Skeletal muscle satellite cell (primary cell): ENCODE data around the gene NEURL1.
"Not testable (repeated sequence)": the region's sequence is repeated elsewhere in the genome, so short reads cannot be mapped to it uniquely, and the experiment has no call there.

Source experiments
- H3K27me3 ChIP-seq: 2 replicates; pipeline ENCODE4 v1.7.0; 2013; ENCODE audit warnings: low read length; ENCODE audit not compliant: control insufficient read depth, insufficient read depth
- H3K36me3 ChIP-seq: 2 replicates; pipeline ENCODE4 v1.7.0; 2013; ENCODE audit warnings: mild to moderate bottlenecking, control low read depth, low read length; ENCODE audit not compliant: insufficient read depth
- H3K4me1 ChIP-seq: 2 replicates; pipeline ENCODE4 v1.7.0; 2013; ENCODE audit warnings: low read length; ENCODE audit not compliant: control insufficient read depth, insufficient read depth
- H3K4me2 ChIP-seq: 2 replicates; pipeline ENCODE4 v1.7.0; 2013; ENCODE audit warnings: mild to moderate bottlenecking, low read length
- H3K4me3 ChIP-seq: 2 replicates; pipeline ENCODE4 v1.7.0; 2013; ENCODE audit warnings: low read length
- H3K9ac ChIP-seq: 2 replicates; pipeline ENCODE4 v1.7.0; 2013; ENCODE audit warnings: mild to moderate bottlenecking, low read depth, low read length, moderate library complexity
- H3K9me3 ChIP-seq: replicated peaks from 2 replicates; pipeline ENCODE4 v1.7.0; 2013; ENCODE audit warnings: mild to moderate bottlenecking, control low read depth, low read length

Gene NEURL1

DNA sequence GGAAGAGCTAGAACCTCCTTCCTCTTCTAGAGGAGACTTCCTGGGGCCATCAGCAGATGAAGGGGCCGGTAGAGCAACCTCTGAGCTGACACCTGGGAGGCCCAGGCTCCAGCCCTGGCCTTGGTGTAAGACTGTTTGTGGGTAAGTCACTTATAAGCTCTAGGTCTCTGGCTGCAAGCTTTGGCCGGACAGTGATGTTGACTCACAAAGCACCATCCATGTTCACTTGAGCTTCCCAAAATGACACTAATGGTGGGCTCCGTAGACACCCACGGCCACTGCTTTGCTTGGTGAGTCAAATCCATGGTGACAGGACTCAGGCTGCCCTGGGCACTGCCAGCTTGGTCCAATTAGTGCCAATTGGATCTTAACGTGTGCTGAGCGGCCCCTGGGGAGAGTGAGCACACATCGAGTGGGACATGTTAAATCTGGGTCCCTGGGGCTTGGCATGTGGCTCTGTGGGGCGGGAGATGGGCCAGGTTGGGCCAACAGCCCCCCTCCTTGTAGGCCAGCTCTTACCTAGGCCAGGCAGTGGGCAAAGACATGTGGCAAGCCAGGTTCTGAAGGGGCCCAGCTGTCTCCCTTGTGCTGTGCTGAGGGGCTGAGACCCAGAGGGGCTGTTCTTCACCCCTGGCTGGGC is 16.7 kb downstream of the NEURL1 start:
- no peak overlapping the region for H3K4me2 ChIP-seq
- H3K9ac ChIP-seq, result no peak overlapping the region
- peaks cover 83% of the 10 kb centered on the region for H3K27me3 ChIP-seq
- no peaks in the 10 kb centered on the region for H3K9me3 ChIP-seq
- H3K4me3 ChIP-seq, result no peak overlapping the region
- no peaks in the 10 kb centered on the region for H3K4me1 ChIP-seq
- H3K36me3 ChIP-seq, result no peaks in the 10 kb centered on the region

DNA sequence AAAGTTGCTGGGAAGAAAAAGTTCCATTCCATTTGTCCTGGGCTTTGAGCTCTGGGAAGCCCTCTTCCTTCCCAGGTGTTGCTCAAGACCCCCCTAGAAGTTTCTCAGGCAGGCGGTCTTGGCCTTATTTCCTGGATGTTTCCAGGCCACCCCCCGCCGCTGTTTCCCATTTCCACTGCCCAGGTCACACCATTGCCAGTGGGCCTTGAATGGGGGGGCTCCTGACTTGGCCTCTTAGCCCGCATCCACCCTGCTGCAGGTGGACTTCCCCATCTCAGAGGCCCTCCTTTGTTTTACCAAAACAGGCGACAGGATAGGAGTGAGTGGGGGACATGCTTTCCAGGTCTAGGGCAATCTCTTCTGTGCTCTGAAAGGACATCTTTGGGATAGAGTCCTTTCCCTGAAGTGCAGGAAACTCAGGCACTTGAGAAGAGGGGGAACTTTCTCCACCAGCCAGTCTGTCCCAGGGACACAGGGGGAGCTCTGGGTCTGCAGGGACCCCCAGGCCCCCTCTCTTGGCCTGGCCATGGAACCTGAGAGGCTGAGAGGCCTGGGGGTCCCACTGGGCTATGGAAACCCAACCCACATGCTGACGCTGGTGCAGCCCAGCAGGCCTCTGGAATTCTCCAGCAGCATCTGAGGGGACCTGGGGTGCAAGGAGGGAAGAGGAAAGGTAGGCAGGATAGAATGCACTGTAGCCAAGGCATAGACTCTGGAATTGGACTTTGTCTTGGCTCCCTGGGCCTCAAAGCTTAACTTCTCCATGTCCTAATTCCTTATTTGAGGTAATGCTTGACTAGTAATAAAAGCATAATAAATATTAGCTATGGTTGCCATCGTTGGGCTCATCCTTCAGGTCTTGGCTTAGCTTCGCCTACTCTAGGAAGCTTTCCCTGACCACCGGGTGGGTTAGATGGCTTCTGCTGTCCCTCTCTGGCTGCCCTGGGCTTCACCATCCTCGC is 17.6 kb downstream of the NEURL1 start:
- Histone ChIP-seq H3K4me3 (no peak overlapping the region), H3K4me2 (no peak overlapping the region), H3K9me3 (no peaks in the 10 kb centered on the region), H3K36me3 (no peaks in the 10 kb centered on the region), H3K4me1 (no peaks in the 10 kb centered on the region), H3K27me3 (peaks cover 79% of the 10 kb centered on the region), H3K9ac (no peak overlapping the region)

DNA sequence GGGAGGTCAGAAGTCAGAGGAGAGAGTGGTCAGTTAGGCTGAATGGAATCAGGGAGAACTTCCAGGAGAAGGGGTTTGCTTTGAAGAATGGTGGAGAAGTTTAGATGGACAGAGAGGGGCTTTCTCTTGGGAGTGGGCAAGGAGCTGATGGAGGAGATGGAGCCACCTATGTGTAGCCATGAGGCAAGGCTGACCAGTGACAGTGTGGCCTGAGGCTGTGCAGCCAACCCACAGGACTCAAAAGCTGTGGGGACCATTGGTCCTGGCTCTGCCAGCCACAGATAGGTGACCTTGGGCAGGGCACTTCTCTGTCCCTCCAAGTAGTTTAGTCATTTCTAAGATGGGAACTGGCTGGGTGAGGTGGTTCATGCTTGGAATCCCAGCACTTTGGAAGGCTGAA is 18.7 kb downstream of the NEURL1 start:
- H3K4me3 ChIP-seq, result no peak overlapping the region
- H3K36me3 ChIP-seq, result no peaks in the 10 kb centered on the region
- no peak overlapping the region for H3K9ac ChIP-seq
- no peaks in the 10 kb centered on the region for H3K4me1 ChIP-seq
- peaks cover 73% of the 10 kb centered on the region for H3K27me3 ChIP-seq
- no peak overlapping the region for H3K4me2 ChIP-seq
- no peaks in the 10 kb centered on the region for H3K9me3 ChIP-seq

DNA sequence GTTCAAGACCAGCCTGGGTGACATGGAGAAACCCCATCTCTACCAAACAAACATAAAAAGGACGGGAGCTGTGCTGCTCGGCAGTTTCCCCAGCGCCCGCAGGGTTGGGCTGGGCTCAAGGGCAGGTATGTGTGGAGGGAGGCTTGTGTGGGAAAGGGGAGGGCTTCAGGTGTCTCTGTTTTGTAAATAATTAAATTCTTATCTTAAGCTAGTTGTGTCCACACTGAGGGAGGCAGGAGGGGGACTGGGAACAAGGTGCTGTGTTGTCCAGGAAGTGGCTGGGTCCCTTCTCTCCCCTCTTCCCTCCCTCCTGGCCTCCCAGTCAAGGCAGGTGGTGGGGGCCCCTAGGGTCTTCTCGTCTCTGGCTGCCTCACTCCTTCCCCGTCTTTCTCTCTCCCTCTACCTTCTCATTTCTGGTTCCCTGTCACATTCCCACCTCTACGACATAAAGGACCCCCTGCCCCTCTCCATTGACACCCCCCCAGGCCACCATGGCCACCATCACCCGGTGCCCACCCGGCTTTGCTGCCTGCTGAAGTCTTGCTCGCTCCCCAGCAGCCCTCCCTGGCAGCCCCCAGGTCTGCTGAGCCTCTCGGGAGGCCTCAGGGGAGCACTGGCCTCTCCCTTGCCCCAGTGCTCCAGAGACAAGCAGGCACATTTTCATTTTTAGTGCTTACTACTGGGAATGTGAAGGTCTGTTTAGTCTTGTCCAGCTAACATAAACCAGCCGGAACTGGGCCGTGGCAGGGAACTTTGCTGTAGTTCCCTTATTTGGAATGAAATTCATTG is 19.3 kb downstream of the NEURL1 start:
- Histone ChIP-seq H3K9me3 (no peaks in the 10 kb centered on the region), H3K4me1 (no peaks in the 10 kb centered on the region), H3K4me3 (no peak overlapping the region), H3K4me2 (no peak overlapping the region), H3K27me3 (peaks cover 69% of the 10 kb centered on the region), H3K36me3 (no peaks in the 10 kb centered on the region), H3K9ac (no peak overlapping the region)

DNA sequence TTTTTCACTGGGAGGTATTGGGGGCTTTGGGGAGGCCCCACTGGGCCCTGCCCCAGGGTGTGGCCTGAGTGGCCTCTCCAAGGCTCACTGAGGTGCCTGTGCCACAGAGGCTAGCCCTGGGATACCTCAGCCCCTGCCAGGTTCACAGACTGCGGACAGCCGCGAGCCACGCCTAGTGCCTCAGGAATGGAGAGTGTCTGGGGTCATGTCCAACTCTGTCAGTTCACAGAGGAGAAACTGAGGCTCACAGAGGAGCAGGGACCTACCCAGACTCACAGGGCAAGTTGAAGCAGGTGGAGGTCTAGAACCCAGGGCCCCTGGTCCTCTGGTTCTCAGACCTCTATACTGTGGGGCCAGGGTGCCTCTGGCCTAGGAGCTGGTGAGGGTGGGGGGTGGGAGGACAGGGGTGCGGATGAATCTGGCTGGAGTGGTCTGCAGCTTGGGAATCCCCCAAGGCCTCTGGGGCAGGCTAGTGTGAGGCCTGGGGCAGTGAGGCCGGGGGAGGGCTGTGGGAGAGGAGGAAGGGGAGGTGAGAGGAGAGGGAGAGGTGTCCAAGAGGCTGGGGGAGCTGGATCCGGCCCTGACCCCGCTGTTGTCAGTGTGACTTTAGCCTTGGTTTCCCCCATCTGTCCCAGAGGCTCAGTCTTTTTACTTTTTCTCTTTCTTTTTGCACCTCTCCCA is 20.0 kb downstream of the NEURL1 start:
- H3K9ac ChIP-seq, result no peak overlapping the region
- no peaks in the 10 kb centered on the region for H3K4me1 ChIP-seq
- no peaks in the 10 kb centered on the region for H3K36me3 ChIP-seq
- no peak overlapping the region for H3K4me3 ChIP-seq
- H3K27me3 ChIP-seq, result peaks cover 69% of the 10 kb centered on the region
- no peaks in the 10 kb centered on the region for H3K9me3 ChIP-seq
- H3K4me2 ChIP-seq, result no peak overlapping the region

DNA sequence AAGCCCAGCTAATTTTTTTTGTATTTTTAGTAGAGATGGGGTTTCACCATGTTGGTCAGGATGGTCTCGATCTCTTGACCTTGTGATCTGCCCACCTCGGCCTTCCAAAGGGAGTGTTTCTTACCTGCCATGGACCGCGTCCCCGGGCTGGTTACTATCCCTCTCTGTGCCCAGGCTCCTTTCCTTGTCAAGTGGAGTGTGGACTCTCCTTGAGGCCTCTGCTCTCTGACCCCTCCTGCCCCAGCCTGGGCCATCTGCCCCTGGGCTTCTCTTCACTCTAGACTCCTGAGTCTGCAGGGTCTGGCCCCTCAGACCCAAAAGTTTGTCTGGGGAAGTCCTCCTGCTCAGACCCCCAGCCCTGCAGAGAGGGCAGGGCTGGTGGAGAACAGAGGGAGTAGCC is 20.7 kb downstream of the NEURL1 start:
- no peaks in the 10 kb centered on the region for H3K36me3 ChIP-seq
- no peaks in the 10 kb centered on the region for H3K4me1 ChIP-seq
- no peak overlapping the region for H3K4me2 ChIP-seq
- no peak overlapping the region for H3K9ac ChIP-seq
- no peaks in the 10 kb centered on the region for H3K9me3 ChIP-seq
- no peak overlapping the region for H3K4me3 ChIP-seq
- H3K27me3 ChIP-seq, result peaks cover 68% of the 10 kb centered on the region

DNA sequence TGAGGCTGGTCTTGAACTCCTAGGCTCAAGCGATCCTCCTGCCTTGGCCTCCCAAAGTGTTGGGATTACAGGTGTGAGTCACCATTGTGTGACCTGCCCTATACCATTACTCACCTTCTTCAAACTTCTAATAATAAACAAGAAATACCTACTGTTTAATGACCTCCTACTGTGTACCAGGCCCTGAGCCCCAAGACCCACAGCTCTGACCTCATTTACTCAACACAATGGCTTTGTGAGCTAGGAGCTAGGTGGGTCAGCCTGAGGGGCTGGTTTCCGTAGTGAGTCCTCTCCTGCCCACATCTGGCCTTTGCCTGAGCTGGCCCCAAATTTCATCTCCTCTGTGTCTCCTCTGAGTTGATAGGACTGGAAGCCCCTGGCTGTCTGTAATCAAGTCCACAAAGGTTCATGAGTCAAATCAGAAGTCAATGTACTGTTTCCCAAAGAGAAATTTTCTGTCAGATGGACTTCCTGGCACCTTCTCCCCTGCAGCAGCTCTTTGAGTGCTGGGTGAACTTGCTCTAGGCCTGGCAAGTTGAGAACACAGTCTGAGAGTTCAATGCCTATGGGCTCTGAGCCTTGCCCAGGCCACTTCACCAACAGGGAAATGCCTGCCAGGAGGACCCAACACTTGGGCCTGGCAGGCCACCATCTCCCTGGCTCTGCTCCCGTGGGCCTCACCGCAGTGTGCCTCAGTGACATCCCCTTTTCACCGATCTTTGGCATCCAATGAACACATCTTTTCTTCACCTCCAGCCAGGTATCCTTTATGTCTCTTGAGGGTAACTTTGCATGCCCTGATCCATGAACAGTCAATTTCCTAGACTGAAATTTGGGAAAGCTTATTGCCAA is 24.0 kb downstream of the NEURL1 start:
- no peak overlapping the region for H3K4me2 ChIP-seq
- no peak overlapping the region for H3K4me3 ChIP-seq
- peaks cover 45% of the 10 kb centered on the region for H3K27me3 ChIP-seq
- no peaks in the 10 kb centered on the region for H3K9me3 ChIP-seq
- no peak overlapping the region for H3K9ac ChIP-seq
- H3K36me3 ChIP-seq, result no peaks in the 10 kb centered on the region
- no peaks in the 10 kb centered on the region for H3K4me1 ChIP-seq

DNA sequence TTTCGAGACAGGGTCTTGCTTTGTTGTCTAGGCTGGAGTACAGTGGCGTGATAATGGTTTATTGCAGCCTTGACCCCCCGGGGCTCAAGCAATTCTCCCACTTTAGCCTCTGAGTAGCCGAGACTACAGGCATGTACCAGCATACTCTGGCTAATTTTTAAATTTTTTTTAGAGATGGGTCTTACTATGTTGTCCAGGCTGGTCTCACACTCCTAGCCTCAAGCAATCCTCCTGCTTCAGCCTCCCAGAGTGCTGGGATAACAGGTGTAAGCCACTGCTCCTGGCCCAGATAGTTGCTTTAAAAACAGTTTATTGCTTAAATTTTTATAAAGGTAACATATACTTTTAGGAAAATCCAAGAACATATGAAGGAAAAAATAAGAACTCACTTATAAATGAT is 26.3 kb downstream of the NEURL1 start:
- no peaks in the 10 kb centered on the region for H3K36me3 ChIP-seq
- no peak overlapping the region for H3K9ac ChIP-seq
- no peak overlapping the region for H3K4me3 ChIP-seq
- H3K9me3 ChIP-seq, result no peaks in the 10 kb centered on the region
- H3K4me1 ChIP-seq, result no peaks in the 10 kb centered on the region
- no peak overlapping the region for H3K4me2 ChIP-seq
- peaks cover 53% of the 10 kb centered on the region for H3K27me3 ChIP-seq

DNA sequence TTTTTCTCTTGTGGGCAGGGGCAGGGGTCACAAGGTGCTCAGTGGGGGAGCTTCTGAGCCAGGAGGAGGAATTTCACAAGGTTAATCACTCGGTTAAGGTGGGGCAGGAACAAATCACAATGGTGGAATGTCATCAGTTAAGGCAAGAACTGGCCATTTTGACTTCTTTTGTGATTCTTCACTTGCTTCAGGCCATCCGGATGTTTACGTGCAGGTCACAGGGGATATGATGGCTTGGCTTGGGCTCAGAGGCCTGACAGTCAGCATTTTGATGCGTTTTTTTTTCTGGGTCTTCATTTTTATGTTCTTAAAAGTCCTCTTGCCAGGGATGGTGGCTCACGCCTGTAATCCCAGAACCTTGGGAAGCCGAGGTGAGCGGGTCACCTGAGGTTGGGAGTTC is 28.5 kb downstream of the NEURL1 start:
- not testable (repeated sequence) for H3K4me2 ChIP-seq, H3K4me3 ChIP-seq, H3K4me1 ChIP-seq, H3K9ac ChIP-seq, H3K36me3 ChIP-seq, H3K9me3 ChIP-seq
- H3K27me3 ChIP-seq, result peaks cover 56% of the 10 kb centered on the region

DNA sequence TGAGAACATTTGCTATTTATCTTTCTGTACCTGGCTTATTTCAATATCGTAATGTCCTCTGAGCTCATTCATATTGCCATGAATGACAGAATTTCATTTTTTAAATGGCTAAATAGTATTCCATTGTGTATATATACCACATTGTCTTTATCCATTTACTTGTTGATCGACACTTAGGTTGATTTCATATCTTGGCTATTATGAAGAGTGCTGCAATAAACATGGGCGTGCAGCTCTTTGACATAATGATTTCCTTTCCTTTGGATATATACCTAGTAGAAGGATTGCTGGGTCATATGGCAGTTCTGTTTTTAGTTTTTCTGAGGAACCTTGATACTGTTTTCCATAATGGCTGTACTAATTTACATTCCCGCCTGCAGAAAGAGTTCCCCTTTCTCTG is 30.2 kb downstream of the NEURL1 start:
- Histone ChIP-seq H3K4me1 (no peaks in the 10 kb centered on the region), H3K9me3 (no peaks in the 10 kb centered on the region), H3K9ac (no peak overlapping the region), H3K4me3 (no peak overlapping the region), H3K4me2 (no peak overlapping the region), H3K36me3 (no peaks in the 10 kb centered on the region), H3K27me3 (peaks cover 47% of the 10 kb centered on the region)
